Activated CD4-positive, alpha-beta T cell treated with anti-CD3 and anti-CD28 coated beads, Interleukin-2, amount 50 U/mL, for 48 hours (primary cell): ENCODE results near the gene MCM3AP.

ENCODE experiments used
- DNase-seq, 2 experiments: peaks; one replicate each; pipeline ENCODE4 v3.0.0-alpha.2; 2020

Gene MCM3AP

GRCh38 chr21:46215436-46216131 lies 69.8 kb downstream of the MCM3AP start:
- no peak for DNase-seq

- no peak for DNase-seq
Measured at GRCh38 chr21:46214478-46215340, 70.7 kb downstream of the MCM3AP start.

- DNase-seq: no peak
Measured at GRCh38 chr21:46213620-46214286, 71.7 kb downstream of the MCM3AP start.

DNA sequence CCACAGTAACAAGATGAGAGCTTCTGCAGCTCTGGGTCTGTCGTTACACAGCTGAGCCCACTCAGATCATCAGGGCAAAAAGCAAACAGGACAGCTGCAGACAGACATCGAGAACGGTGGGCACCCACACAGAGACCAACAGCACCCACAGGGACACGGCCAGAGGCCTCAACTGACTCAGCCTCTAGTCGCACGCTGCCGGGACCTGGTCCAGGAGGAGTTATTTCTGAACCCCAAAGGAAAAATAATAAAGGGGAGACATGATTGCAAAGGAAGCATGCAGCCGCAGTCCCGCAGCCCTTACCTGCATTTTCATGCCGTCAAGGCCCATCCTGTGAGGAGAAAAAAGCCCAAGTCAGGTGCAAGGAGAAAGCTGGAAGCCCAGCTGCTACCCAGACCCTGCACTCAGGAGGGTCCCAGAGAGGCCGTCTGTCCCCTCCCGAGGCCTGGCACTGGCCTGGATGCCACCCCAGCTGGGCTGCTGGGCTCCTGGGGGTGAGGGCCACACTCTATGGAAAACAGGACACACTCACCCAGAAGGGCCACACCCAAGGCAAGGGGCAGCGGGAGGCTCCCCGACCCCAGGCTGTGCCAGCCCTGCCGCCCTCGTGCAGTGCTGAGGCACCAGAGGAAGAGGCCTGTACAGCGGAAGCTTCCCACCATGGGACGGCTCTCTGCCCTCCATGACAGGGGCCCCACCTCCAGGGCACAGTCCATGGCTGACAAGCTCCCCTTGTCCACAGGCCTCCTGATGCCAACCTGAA lies 72.5 kb downstream of the MCM3AP start:
- DNase-seq: no peak

DNA sequence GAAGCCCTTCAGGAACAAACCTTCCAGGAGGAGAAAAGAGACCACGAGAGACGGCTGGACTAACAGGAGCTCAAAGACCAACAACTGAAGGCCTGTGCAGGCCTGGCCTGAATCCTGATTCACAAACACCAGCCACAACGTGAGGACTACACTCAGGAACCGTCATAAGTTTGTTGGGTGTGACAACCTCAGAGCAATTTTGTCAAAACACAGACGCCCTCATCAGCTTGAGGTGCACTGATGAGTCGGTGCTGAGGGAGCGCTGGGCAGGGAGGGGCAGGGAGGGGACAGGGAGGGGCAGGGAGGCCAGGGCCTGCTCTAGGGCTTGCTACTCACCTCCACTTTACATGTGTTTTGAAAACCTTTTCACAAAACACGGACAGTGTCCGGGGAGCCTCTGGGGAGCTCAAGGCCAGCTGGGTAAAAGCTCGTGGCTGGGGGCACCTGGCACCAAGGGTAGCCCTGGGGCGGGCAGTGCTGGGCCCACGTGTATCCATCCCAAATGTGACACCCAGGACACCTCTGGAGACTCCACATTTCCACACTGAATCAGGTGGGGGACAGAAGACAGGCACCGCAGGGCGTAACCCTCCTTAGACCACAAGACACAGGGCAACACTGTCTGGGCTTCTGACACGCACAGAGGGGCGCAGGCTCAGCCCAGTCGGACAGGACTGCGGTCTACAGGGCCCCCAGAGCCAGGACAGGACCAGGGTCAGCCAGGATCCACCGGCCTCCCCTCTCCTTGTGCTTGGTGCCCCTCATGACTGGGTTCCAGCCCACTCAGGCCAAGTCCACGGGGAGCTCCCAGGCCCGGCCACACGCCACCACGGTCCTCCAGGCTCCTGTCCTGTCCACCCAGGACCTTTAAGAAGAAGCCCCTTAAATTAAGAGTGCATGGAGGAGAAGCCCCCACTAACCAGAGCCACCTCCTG lies 73.4 kb downstream of the MCM3AP start:
- no peak for DNase-seq

- DNase-seq: no peak
Measured at GRCh38 chr21:46211376-46211775, 74.0 kb downstream of the MCM3AP start.

GRCh38 chr21:46210378-46211136 lies 74.9 kb downstream of the MCM3AP start:
- DNase-seq: no peak

DNA sequence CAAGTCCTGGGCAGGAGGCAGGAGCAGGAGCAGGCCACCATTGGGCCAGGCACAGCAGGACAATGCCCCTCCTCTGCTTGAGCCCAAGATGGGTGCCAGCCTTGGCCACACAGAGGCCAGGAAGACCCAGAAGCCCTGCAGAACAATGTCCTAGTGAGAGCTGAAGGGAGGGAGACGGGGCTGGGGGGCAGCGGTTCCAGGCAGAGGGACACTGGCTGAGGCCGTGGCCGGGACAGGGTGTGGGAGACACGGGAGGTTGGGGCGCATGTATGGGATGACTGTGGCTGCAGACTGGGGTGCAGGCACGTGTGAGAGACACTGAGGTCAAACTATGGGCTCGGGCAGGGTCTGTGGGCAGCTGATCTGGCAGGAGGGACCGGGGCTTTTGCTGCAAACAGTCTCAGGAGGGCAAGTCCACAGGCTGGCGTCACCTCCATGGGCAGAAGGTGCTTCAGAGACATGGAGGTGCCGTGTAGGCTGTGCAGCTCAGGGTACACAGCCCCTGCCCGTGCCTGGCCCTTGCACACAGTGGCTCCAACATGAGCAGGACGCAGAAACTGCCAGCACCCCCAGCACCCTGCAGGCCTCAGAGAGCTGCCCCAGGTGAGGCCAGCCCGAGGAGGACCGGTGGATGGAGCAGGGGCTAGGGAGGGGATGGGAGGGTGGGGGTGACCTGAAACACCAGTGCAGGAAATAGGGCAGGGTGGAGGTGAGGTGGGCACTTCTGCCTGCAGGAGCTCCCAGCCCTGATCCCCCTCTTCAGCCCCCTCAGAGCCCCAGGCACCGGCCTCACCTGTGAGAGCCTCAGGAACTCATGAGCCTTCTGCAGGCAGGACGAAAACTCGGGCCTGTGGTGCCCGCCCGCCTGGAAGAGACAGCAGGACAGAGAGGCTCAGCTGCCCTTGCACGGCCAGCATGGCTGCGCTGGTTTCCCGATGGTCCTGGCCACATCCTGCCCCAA lies 76.4 kb downstream of the MCM3AP start:
- no peak for DNase-seq

DNA sequence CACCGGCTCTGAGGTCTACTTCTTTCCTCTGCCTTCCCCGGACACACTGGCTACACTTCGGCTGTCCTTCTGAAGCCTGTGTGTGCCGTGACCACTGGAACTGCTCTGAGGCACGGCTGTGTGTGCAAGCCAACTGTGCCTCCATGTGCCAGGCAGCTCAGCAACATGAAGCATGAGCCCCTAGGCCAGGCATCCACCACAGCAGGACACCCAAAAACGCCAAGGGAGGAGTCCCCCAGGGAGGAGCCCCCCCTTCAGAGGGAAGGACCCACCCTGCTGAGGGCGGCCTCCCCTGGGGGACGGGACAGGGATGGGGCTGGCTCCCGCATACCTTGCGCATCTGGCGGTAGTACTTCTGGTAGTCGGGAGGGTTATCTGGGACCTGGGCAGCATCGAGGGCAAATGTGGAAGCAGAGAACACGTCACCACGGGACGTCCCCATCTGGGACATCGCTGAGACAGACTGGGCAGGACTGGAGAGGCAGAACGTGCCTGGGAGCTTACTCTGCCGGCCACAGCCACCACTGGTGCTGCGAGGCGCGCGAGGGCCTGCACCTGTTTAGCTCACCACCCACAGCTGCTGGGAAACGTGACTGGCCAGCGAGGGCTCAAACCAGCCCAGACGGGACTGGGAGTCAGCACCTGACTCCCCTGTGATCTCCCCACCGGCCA lies 77.4 kb downstream of the MCM3AP start:
- no peak for DNase-seq

DNA sequence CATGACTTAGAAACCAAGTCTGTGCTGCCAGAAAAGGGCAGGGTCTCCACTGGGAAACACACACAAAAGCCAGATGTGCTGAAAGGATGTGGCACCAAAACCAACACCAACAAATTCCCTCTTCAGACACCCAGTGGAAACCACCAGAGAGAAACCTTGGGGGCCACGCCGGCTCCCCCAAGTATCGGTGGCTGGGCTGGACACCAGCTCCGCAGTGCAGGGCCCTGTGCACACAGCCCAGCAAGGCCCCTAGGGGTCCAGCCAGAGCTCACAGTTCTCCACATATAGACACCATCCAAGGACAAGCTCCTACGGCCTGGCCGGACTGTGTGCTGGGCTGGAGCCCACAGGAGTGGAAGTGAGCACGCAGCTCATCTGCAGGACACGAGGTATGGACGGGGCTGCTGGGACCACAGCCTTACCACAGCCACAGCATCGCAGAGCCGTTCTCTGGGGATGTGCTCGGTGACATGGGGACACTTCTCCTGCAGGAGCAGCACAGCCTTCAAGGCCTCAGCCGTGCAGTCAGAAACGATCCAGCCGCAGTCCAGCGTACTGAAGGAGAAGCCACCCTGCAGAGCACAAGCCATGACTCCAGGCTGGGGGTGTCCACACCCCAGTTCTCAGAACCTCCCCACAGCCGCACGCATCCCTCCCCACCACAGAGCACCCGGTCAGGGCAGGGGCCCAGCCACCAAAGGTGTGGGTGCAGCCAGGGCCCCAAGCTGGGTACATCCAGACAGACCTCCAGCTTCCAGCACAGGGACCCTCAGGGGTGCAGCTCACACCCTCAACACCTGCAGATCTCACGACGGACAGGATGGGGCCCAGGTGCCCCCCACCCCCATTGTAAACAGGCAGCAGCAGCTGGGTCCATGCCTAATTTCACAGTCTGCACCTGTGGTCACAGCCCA lies 78.1 kb downstream of the MCM3AP start:
- no peak for DNase-seq

- no peak for DNase-seq
Measured at GRCh38 chr21:46206163-46207005, 79.0 kb downstream of the MCM3AP start.

DNA sequence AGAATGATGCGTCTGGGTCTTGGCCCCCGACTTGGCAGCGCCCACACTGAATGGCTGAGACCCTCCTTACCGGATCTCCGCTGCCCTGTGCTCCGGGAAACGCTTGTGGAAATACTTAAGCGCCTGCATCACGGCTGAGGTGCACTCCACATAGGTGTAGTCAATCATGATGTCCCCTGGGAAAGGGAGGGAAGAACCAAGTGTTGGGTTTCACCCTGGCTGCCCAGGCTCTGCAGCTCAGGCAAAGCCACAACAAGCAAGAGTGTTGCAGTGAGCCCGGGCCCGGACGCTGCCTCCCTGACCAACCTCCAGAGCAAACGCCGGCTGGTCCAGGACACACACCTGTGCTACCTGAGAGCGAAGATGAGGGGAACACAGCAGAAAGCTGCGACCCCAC lies 79.6 kb downstream of the MCM3AP start:
- DNase-seq: no peak

- DNase-seq: no peak
Measured at GRCh38 chr21:46205166-46205565, 80.2 kb downstream of the MCM3AP start.

DNA sequence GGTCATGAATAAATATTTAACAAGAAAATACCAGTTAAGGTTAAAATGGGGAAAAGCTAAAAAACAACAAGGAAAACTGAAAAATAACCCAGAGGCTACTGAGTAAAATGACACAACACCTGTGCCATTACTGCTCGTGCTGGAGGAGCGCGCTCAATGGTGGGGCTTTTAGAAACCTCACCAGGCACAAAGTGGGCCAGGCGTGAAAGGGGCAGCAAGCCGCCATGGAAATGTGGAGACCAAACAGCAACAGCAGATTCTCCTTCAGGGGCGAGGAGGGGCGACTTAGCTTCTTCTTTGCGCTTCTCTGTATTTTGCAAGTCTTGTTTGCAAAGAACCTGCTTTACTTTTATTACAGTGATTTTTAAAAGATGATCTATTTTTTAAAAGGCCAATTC lies 82.2 kb downstream of the MCM3AP start:
- DNase-seq: no peak

DNA sequence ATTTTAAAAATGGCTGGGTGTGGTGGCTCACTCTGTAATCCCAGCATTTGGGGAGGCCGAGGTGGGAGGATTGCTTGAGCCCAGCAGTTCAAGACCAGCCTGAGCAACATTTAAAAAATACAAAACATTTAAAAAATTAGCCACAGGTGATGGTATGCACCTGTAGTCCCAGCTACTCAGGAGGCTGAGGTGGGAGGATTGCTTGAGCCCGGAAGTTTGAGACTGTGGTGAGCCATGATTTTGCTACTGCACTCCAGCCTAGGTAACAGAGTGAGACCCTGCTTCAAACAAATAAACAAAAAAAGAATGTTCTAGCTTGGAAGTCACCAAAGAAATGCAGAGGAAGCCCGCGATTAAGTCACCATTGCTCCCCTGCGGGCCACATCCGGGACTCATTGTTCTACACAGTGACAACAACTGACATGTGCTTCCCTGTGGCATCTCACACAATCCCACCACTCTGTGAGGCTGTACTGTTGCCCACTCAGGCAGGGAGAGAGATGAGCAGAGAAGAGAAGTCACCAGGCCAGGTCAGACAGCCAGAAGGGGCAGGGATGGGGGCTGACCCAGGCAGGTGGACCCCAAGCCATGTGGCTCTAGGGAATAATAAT lies 82.7 kb downstream of the MCM3AP start:
- no peak for DNase-seq
